ENCODE measurements around the gene ST6GALNAC4. TPM values are rescaled to one million over a fixed set of nuclear protein-coding genes. Genes with fewer than 3 reads are reported as not detected.
A peak's percentile ranks its signal among the peaks of the same experiment; 100 is the strongest.

The ST6GALNAC4 gene
- total and polyA plus RNA-seq, 9 of the 15 experiments (the other 6 are each of a cell fraction or from before 2014, with no cell fraction given) = 2.6 to 43.1 (median 15.4) TPM

DNA sequence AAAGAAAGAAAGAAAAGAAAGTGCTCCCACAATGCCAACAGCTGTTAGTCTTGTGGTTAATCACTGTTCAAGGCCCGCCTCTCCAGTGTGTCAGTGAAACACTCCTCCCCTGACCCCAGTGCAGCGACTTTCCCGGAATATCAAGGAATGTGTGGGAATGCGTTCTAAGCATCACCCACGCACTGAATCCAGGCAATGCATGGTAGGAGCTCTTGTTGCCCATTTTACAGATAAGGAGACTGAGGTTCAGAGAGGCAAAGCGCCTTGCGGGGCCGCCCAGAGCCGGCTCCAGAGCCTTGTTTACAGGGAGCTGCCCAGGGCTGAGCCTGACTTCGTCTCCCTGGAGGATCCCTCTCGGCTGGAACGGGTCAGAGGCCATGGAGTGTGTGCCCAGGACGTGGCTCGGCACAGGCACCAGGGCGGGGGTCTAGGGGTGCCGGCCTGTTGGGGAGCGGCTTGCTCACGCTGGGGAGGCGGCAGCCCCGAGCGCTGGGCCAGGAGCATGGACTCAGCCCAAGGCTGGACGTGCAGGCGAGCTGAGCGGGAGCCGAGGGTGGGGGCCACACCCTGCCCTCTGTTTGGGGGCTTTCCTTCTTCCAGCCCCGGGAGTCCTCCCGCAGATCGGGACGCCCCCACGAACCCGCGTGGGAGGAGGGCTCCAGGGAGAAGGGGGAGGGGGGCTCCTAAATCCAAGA is 18.3 kb downstream of the ST6GALNAC4 start (continued):
- TF ChIP-seq JUN (IDR thresholded peaks at IDR 0.05; ENCODE audit: borderline replicate concordance, low read depth, low read length) (no peak), JUN (CRISPR knock-in tag; IDR thresholded peaks at IDR 0.05; ENCODE audit: borderline replicate concordance) (peak; percentile 51; the same call in 1 of the 2 replicates), POU5F1 (IDR thresholded peaks at IDR 0.05; ENCODE audit: borderline replicate concordance, low read depth, low read length, partially characterized antibody) (no peak), ZKSCAN3 (CRISPR knock-in tag; IDR thresholded peaks at IDR 0.05) (no peak), RBBP5 (IDR thresholded peaks at IDR 0.05; ENCODE audit: borderline replicate concordance, insufficient read depth, low read length, poor library complexity, severe bottlenecking) (no peak), ZNF699 (CRISPR knock-in tag; IDR thresholded peaks at IDR 0.05; ENCODE audit: insufficient replicate concordance) (no peak), TBP (optimal IDR thresholded peaks at IDR 0.05; ENCODE audit: low read depth, low read length) (peak; percentile 34), ZNF766 (CRISPR knock-in tag; conservative IDR thresholded peaks at IDR 0.05) (0 out of 2 replicates have a peak, but pooled peaks have one; percentile 6), SRSF9 (IDR thresholded peaks at IDR 0.05; ENCODE audit: borderline replicate concordance, low read depth, low read length) (no peak), SMARCB1 (IDR thresholded peaks at IDR 0.05; ENCODE audit: insufficient read length, low read depth) (no peak), JUNB (CRISPR knock-in tag; conservative IDR thresholded peaks at IDR 0.05) (no peak), NR2C1 (IDR thresholded peaks at IDR 0.05) (no peak), NR2C1 (tag; IDR thresholded peaks at IDR 0.05) (no peak), TEAD1 (CRISPR knock-in tag; IDR thresholded peaks at IDR 0.05) (peak in 1 of 2 experiments; percentile 57; a peak in 1 of 4 replicates), ZNF507 (tag; conservative IDR thresholded peaks at IDR 0.05) (no peak), DIDO1 (tag; IDR thresholded peaks at IDR 0.05; ENCODE audit: low read depth) (no peak), SREBF2 (CRISPR knock-in tag; IDR thresholded peaks at IDR 0.05) (no peak), PHF20 (IDR thresholded peaks at IDR 0.05; ENCODE audit: partially characterized antibody) (peak; percentile 69), GATA2 (CRISPR knock-in tag; IDR thresholded peaks at IDR 0.05) (no peak)
- TF ChIP-seq, protein P1, sequence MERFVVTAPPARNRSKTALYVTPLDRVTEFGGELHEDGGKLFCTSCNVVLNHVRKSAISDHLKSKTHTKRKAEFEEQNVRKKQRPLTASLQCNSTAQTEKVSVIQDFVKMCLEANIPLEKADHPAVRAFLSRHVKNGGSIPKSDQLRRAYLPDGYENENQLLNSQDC (CRISPR knock-in tag; IDR thresholded peaks at IDR 0.05) = no peak
- TF ChIP-seq, protein P2, sequence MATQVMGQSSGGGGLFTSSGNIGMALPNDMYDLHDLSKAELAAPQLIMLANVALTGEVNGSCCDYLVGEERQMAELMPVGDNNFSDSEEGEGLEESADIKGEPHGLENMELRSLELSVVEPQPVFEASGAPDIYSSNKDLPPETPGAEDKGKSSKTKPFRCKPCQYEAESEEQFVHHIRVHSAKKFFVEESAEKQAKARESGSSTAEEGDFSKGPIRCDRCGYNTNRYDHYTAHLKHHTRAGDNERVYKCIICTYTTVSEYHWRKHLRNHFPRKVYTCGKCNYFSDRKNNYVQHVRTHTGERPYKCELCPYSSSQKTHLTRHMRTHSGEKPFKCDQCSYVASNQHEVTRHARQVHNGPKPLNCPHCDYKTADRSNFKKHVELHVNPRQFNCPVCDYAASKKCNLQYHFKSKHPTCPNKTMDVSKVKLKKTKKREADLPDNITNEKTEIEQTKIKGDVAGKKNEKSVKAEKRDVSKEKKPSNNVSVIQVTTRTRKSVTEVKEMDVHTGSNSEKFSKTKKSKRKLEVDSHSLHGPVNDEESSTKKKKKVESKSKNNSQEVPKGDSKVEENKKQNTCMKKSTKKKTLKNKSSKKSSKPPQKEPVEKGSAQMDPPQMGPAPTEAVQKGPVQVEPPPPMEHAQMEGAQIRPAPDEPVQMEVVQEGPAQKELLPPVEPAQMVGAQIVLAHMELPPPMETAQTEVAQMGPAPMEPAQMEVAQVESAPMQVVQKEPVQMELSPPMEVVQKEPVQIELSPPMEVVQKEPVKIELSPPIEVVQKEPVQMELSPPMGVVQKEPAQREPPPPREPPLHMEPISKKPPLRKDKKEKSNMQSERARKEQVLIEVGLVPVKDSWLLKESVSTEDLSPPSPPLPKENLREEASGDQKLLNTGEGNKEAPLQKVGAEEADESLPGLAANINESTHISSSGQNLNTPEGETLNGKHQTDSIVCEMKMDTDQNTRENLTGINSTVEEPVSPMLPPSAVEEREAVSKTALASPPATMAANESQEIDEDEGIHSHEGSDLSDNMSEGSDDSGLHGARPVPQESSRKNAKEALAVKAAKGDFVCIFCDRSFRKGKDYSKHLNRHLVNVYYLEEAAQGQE (IDR thresholded peaks at IDR 0.05; ENCODE audit: borderline replicate concordance) = no peak
- TF ChIP-seq, protein P2 (CRISPR knock-in tag; IDR thresholded peaks at IDR 0.05; ENCODE audit: low read depth) = 0 out of 2 replicates have a peak, but pooled peaks have one; percentile 40
